Trophoblast cell (in vitro differentiated cells and primary cell): ENCODE data around the gene SCGB1D1.
"Not testable (repeated sequence)": the region's sequence is repeated elsewhere in the genome, so short reads cannot be mapped to it uniquely, and the experiment has no call there.

Experiments
- DNase-seq, 2 donors: peaks; one replicate each; pipeline ENCODE4 v3.0.0-alpha.2; 2016
- H2AFZ ChIP-seq: 2 replicates; pipeline ENCODE4 v1.6.1; 2013; ENCODE audit warnings: low read length, moderate library complexity, mild to moderate bottlenecking; ENCODE audit not compliant: insufficient read depth, poor library complexity
- H2AK5ac ChIP-seq: 2 replicates; pipeline ENCODE4 v1.6.1; 2013; ENCODE audit warnings: mild to moderate bottlenecking, low read length
- H2BK120ac ChIP-seq: 2 replicates; pipeline ENCODE4 v1.6.1; 2013; ENCODE audit warnings: low read length, mild to moderate bottlenecking, moderate library complexity; ENCODE audit not compliant: insufficient read depth, poor library complexity
- H2BK12ac ChIP-seq: 2 replicates; pipeline ENCODE4 v1.6.1; 2013; ENCODE audit warnings: mild to moderate bottlenecking, low read length, moderate library complexity
- H2BK5ac ChIP-seq: 2 replicates; pipeline ENCODE4 v1.6.1; 2013; ENCODE audit warnings: low read length, low read depth, moderate library complexity, mild to moderate bottlenecking; ENCODE audit not compliant: poor library complexity
- H3K14ac ChIP-seq: 2 replicates; pipeline ENCODE4 v1.6.1; 2013; ENCODE audit warnings: mild to moderate bottlenecking, low read length
- H3K18ac ChIP-seq: 2 replicates; pipeline ENCODE4 v1.6.1; 2013; ENCODE audit warnings: mild to moderate bottlenecking, low read length
- H3K23ac ChIP-seq: 2 replicates; pipeline ENCODE4 v1.6.1; 2013; ENCODE audit warnings: low read length
- H3K27ac ChIP-seq: 2 replicates; pipeline ENCODE4 v1.5.1; 2013; ENCODE audit warnings: low read depth, mild to moderate bottlenecking, inconsistent platforms, low read length, moderate library complexity
- H3K27me3 ChIP-seq: 2 replicates; pipeline ENCODE4 v1.6.1; 2013; ENCODE audit warnings: inconsistent platforms, mild to moderate bottlenecking, low read length, moderate library complexity; ENCODE audit not compliant: insufficient read depth
- H3K36me3 ChIP-seq, 2 experiments: 1 replicate in 1 of 2; 2 replicates in 1 of 2; pipeline ENCODE4 v1.6.1; 2013; ENCODE audit warnings: low read length in 2 of 2, mild to moderate bottlenecking in 2 of 2, moderate library complexity in 1 of 2; ENCODE audit not compliant: insufficient read depth in 2 of 2, control insufficient read depth in 1 of 2
- H3K4ac ChIP-seq: 2 replicates; pipeline ENCODE4 v1.6.1; 2013; ENCODE audit warnings: low read depth, mild to moderate bottlenecking, low read length, moderate library complexity
- H3K4me1 ChIP-seq, 2 experiments: 1 replicate in 1 of 2; 2 replicates in 1 of 2; pipeline ENCODE4 v1.6.1; 2013; ENCODE audit warnings: low read length in 2 of 2, mild to moderate bottlenecking in 2 of 2, moderate library complexity in 1 of 2; ENCODE audit not compliant: insufficient read depth in 2 of 2, control insufficient read depth in 1 of 2
- H3K4me2 ChIP-seq: 2 replicates; pipeline ENCODE4 v1.6.1; 2013; ENCODE audit warnings: inconsistent platforms, mild to moderate bottlenecking, low read length, moderate library complexity
- H3K4me3 ChIP-seq: 2 replicates; pipeline ENCODE4 v1.5.1; 2013; ENCODE audit warnings: mild to moderate bottlenecking, low read depth, low read length, inconsistent platforms
- H3K79me1 ChIP-seq: one replicate; pipeline ENCODE4 v1.6.1; 2013; ENCODE audit warnings: low read length
- H3K79me2 ChIP-seq: 2 replicates; pipeline ENCODE4 v1.6.1; 2013; ENCODE audit warnings: low read length, mild to moderate bottlenecking; ENCODE audit not compliant: control insufficient read depth, insufficient read depth, poor library complexity
- H3K9ac ChIP-seq: 2 replicates; pipeline ENCODE4 v1.6.1; 2013; ENCODE audit warnings: mild to moderate bottlenecking, low read length
- H3K9me3 ChIP-seq: 2 replicates; pipeline ENCODE4 v1.6.1; 2013; ENCODE audit warnings: low read depth, mild to moderate bottlenecking, control low read depth, inconsistent platforms, low read length; ENCODE audit not compliant: insufficient read depth
- H4K12ac ChIP-seq: 2 replicates; pipeline ENCODE4 v1.6.1; 2013; ENCODE audit warnings: low read depth, mild to moderate bottlenecking, low read length, moderate library complexity
- H4K8ac ChIP-seq: 2 replicates; pipeline ENCODE4 v1.6.1; 2013; ENCODE audit warnings: low read depth, mild to moderate bottlenecking, low read length, moderate library complexity
- H4K91ac ChIP-seq: one replicate; pipeline ENCODE4 v1.6.1; 2013; ENCODE audit warnings: low read depth, mild to moderate bottlenecking, low read length, moderate library complexity
- WGBS: extraction: QIAGEN DNeasy Blood & Tissue Kit; methylation state at CpG from one replicate; pipeline ENCODE4 v1.1.7; 2013; ENCODE audit warnings: missing lambda C conversion rate; ENCODE audit not compliant: insufficient read length, insufficient coverage; ENCODE audit errors: extremely low coverage; 5-methylcytosine and 5-hydroxymethylcytosine counted together

SCGB1D1 gene

DNA sequence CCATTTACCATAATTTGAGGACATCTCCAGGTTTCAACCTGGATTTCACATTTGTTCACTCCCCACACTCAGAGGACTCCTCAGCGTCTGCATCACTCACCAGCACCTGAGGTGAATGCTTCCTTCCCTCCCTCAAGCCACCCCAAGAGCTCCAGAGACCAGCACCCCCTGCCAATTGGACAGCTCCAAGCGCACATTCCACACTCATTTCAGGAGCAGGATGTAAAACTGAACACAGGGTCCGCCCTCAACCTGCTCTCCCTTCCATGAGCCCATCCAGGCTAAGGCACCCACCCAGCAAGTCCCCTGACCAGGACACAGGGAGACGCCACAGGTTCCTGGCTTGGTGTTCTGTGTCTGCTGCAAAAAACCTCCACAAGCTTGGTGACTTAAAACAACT, 3.9 kb downstream of the SCGB1D1 start:
- no peak overlapping the region for H3K18ac ChIP-seq
- WGBS = no CpG with 5 or more reads among the region's 4 CpGs
- no peak overlapping the region for H2BK120ac ChIP-seq
- no peak overlapping the region for H4K91ac ChIP-seq
- no peak overlapping the region for H3K9ac ChIP-seq
- no peaks in the 10 kb centered on the region for H3K4me1 ChIP-seq
- H3K27me3 ChIP-seq = no peaks in the 10 kb centered on the region
- H4K8ac ChIP-seq = no peak overlapping the region
- H2AFZ ChIP-seq = no peak overlapping the region
- no peak overlapping the region for H3K4me2 ChIP-seq
- no peak overlapping the region for H3K27ac ChIP-seq
- no peaks in the 10 kb centered on the region for H3K79me2 ChIP-seq
- H3K4me3 ChIP-seq = no peak overlapping the region
- no peaks in the 10 kb centered on the region for H3K79me1 ChIP-seq
- no peak overlapping the region for H3K4ac ChIP-seq
- no peak overlapping the region for H3K14ac ChIP-seq
- H3K36me3 ChIP-seq = no peaks in the 10 kb centered on the region
- H4K12ac ChIP-seq = no peak overlapping the region
- H2BK5ac ChIP-seq = no peak overlapping the region
- DNase-seq = peak in 1 of 2 donors; percentile 18
- H2AK5ac ChIP-seq = no peak overlapping the region
- H2BK12ac ChIP-seq = no peak overlapping the region
- H3K23ac ChIP-seq = no peak overlapping the region
- no peaks in the 10 kb centered on the region for H3K9me3 ChIP-seq

DNA sequence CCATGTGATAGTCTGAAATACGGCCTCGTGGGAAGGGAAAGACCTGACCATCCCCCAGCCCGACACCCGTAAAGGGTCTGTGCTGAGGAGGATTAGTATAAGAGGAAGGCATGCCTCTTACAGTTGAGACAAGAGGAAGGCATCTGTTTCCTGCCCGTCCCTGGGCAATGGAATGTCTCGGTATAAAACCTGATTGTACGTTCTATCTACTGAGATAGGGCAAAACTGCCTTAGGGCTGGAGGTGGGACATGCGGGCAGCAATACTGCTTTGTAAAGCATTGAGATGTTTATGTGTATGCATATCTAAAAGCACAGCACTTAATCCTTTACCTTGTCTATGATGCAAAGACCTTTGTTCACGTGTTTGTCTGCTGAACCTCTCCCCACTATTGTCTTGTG, 5.0 kb downstream of the SCGB1D1 start:
- not testable (repeated sequence) for H4K12ac ChIP-seq, H3K14ac ChIP-seq, H2BK5ac ChIP-seq, H2BK12ac ChIP-seq, H2BK120ac ChIP-seq, H4K8ac ChIP-seq, H3K4me3 ChIP-seq, H3K9ac ChIP-seq, H3K36me3 ChIP-seq, H3K4ac ChIP-seq, H3K79me1 ChIP-seq, H3K9me3 ChIP-seq, H3K79me2 ChIP-seq, H4K91ac ChIP-seq, H3K27ac ChIP-seq, H3K23ac ChIP-seq, H2AFZ ChIP-seq, H3K18ac ChIP-seq, H3K4me1 ChIP-seq, H3K27me3 ChIP-seq, H3K4me2 ChIP-seq, H2AK5ac ChIP-seq
- peak; percentile 14 to 65 for DNase-seq
- no CpG with 5 or more reads among the region's 9 CpGs for WGBS

DNA sequence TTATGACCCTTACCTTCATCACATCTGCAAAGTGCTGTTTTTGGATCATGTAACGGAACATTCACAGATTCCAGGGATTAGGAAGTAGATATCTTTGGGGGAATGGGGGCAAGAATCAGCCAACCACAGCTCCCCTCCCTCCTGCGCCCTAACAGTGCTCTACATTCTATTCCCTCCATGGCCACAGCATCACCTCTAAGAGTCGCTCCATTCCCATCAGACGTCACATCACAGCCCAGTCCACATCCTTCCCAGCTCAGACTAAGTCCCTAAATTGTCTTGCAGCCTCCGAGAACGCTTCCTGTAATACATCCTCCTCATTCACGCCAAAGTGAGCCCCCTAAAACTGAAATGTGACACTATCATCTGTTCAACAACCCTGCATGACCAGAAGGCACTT, 5.9 kb downstream of the SCGB1D1 start:
- no peak overlapping the region for H2AFZ ChIP-seq
- H4K8ac ChIP-seq = no peak overlapping the region
- H3K4me2 ChIP-seq = no peak overlapping the region
- no peak overlapping the region for H3K4ac ChIP-seq
- DNase-seq = no peak
- no peaks in the 10 kb centered on the region for H3K27me3 ChIP-seq
- no peaks in the 10 kb centered on the region for H3K36me3 ChIP-seq
- H4K12ac ChIP-seq = no peak overlapping the region
- H4K91ac ChIP-seq = no peak overlapping the region
- no CpG with 5 or more reads among the region's 7 CpGs for WGBS
- H3K4me1 ChIP-seq = no peaks in the 10 kb centered on the region
- no peak overlapping the region for H3K27ac ChIP-seq
- no peaks in the 10 kb centered on the region for H3K9me3 ChIP-seq
- no peak overlapping the region for H3K18ac ChIP-seq
- no peak overlapping the region for H2AK5ac ChIP-seq
- H2BK12ac ChIP-seq = no peak overlapping the region
- no peaks in the 10 kb centered on the region for H3K79me1 ChIP-seq
- H3K4me3 ChIP-seq = no peak overlapping the region
- no peak overlapping the region for H3K14ac ChIP-seq
- H3K9ac ChIP-seq = no peak overlapping the region
- no peaks in the 10 kb centered on the region for H3K79me2 ChIP-seq
- H2BK5ac ChIP-seq = no peak overlapping the region
- no peak overlapping the region for H3K23ac ChIP-seq
- no peak overlapping the region for H2BK120ac ChIP-seq

DNA sequence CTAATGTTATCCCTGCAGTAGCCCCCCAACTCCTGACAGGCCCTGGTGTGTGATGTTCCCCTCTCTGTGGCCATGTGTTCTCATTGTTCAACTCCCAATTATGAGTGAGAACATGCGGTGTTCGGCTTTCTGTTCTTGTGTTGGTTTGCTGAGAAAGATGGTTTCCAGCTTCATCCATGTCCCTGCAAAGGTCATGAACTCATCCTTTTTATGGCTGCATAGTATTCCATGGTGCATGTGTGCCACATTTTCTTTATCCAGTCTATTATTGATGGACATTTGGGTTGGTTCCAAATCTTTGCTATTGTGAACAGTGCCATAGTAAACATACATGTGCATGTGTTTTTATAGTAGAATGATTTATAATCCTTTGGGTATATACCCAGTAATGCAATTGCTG, 7.4 kb downstream of the SCGB1D1 start:
- not testable (repeated sequence) for H3K14ac ChIP-seq, H3K9ac ChIP-seq, H3K9me3 ChIP-seq, H2BK12ac ChIP-seq, H2BK5ac ChIP-seq, H3K4me3 ChIP-seq, H3K4ac ChIP-seq, H3K79me1 ChIP-seq, H3K27me3 ChIP-seq, H3K36me3 ChIP-seq, H2AFZ ChIP-seq, H3K27ac ChIP-seq, DNase-seq, H3K18ac ChIP-seq, H4K8ac ChIP-seq, H4K12ac ChIP-seq, H3K23ac ChIP-seq, H3K4me2 ChIP-seq, H2AK5ac ChIP-seq, H3K79me2 ChIP-seq, H3K4me1 ChIP-seq, H2BK120ac ChIP-seq, H4K91ac ChIP-seq
- WGBS = no CpG with 5 or more reads among the region's 2 CpGs
